HCT116 (cell line): ENCODE data around the gene RGS19. TPM values are rescaled to one million over a fixed set of nuclear protein-coding genes. Genes with fewer than 3 reads are reported as not detected.

Source experiments
- ATAC-seq: fragments of 200-7000 bp; cut with Tn5 transposase; 2 replicates; pipeline ENCODE4 v1.9.1; 2020; ENCODE audit warnings: mild to moderate bottlenecking, moderate library complexity
- BruUV-seq: library from RNA; stranded (reverse); fragments of 400-500 nt; replicated peaks from 2 replicates; lab custom pipeline; 2021; lab: Mats Ljungman, UMichigan
- CTCF ChIA-PET: fragments of 300-600 bp; sonication (Branson Sonifier 250); formaldehyde crosslinking; loops from one replicate; lab custom pipeline; 2021; ENCODE audit warnings: antibody characterized with exemption; lab: Charles Lee
- POLR2A ChIA-PET: fragments of 300-600, 350-600 bp; sonication (Branson Sonifier 250); formaldehyde crosslinking; loops from one replicate; lab custom pipeline; 2021; ENCODE audit warnings: antibody characterized with exemption; lab: Charles Lee
- RAD21 ChIA-PET, 2 experiments: fragments of 300-600 bp; sonication (Branson Sonifier 250); formaldehyde crosslinking; loops; one replicate each; lab custom pipeline; 2023; ENCODE audit warnings: low total read pairs in 2 of 2; ENCODE audit not compliant: uncharacterized antibody in 2 of 2, unreplicated experiment in 2 of 2, low non-redundant PET in 1 of 2; lab: Charles Lee
- DNase-seq: peaks from one replicate; pipeline ENCODE4 v3.0.0-alpha.2; 2010; ENCODE audit warnings: low read depth, low spot score
- H2AFZ ChIP-seq: fragments of 200-600 bp; shearing (Covaris generic), sonication (generic); 2 replicates; pipeline ENCODE4 v1.6.1; 2017; ENCODE audit warnings: low read depth, mixed run types, mixed read lengths, antibody characterized with exemption, low read length; ENCODE audit not compliant: poor library complexity, severe bottlenecking
- H3K27ac ChIP-seq: 2 replicates; pipeline ENCODE4 v1.5.1; 2012; ENCODE audit warnings: low read depth, low read length
- H3K27me3 ChIP-seq: fragments of 200-600 bp; sonication (generic); 2 replicates; pipeline ENCODE4 v1.6.1; 2016; ENCODE audit warnings: mixed run types, low read length, mixed read lengths; ENCODE audit not compliant: insufficient read depth
- H3K36me3 ChIP-seq, 2 experiments: fragments of 200-500 bp in 1 of 2; fragments of 200-600 bp in 1 of 2; sonication (Bioruptor generic) in 1 of 2; sonication (generic) in 1 of 2; 2 replicates each; pipeline versions ENCODE4 v1.5.1 to v1.6.1; 2014 to 2016; ENCODE audit warnings: low read length in 2 of 2, inconsistent platforms in 1 of 2, mixed read lengths in 1 of 2, mixed run types in 1 of 2; ENCODE audit not compliant: insufficient read depth in 2 of 2, control insufficient read depth in 1 of 2
- H3K4me1 ChIP-seq, 2 experiments: fragments of 200-600 bp in 1 of 2; sonication (generic) in 1 of 2; 2 replicates each; pipeline versions ENCODE4 v1.5.1 to v1.6.1; 2012 to 2017; ENCODE audit warnings: low read length in 2 of 2, inconsistent platforms in 1 of 2, mild to moderate bottlenecking in 1 of 2, mixed read lengths in 1 of 2, mixed run types in 1 of 2, moderate library complexity in 1 of 2; ENCODE audit not compliant: insufficient read depth in 2 of 2, control insufficient read depth in 1 of 2
- H3K4me2 ChIP-seq: fragments of 200-600 bp; sonication (generic); 2 replicates; pipeline ENCODE4 v1.6.1; 2017; ENCODE audit warnings: mixed run types, low read length, mixed read lengths
- H3K4me3 ChIP-seq, 2 experiments: fragments of 200-600 bp in 1 of 2; sonication (generic) in 1 of 2; replicated peaks in 1 of 2; 2 replicates each; pipeline ENCODE4 v1.5.1; 2011 to 2016; ENCODE audit warnings: low read length in 2 of 2, control low read depth in 1 of 2, low read depth in 1 of 2, mild to moderate bottlenecking in 1 of 2, mixed read lengths in 1 of 2, mixed run types in 1 of 2
- H3K79me2 ChIP-seq: fragments of 200-600 bp; sonication (generic); 2 replicates; pipeline ENCODE4 v1.6.1; 2017; ENCODE audit warnings: mild to moderate bottlenecking, mixed run types, low read length, moderate library complexity, mixed read lengths; ENCODE audit not compliant: insufficient read depth
- H3K9ac ChIP-seq: fragments of 200-600 bp; sonication (generic); 2 replicates; pipeline ENCODE4 v1.6.1; 2016; ENCODE audit warnings: low read length, mixed read lengths
- H3K9me2 ChIP-seq: fragments of 200-600 bp; sonication (generic), shearing (Covaris generic); 2 replicates; pipeline ENCODE4 v1.6.1; 2017; ENCODE audit warnings: mixed run types, mild to moderate bottlenecking, moderate library complexity; ENCODE audit not compliant: insufficient read depth
- H3K9me3 ChIP-seq, 2 experiments: fragments of 200-500 bp in 1 of 2; fragments of 200-600 bp in 1 of 2; sonication (Bioruptor generic) in 1 of 2; sonication (generic) in 1 of 2; 2 replicates each; pipeline ENCODE4 v1.6.1; 2014 to 2017; ENCODE audit warnings: low read length in 2 of 2, mixed read lengths in 2 of 2, inconsistent platforms in 1 of 2, low read depth in 1 of 2, mild to moderate bottlenecking in 1 of 2, mixed run types in 1 of 2, moderate library complexity in 1 of 2; ENCODE audit not compliant: control insufficient read depth in 1 of 2, insufficient read depth in 1 of 2
- H4K20me1 ChIP-seq: fragments of 200-600 bp; sonication (generic), shearing (Covaris generic); 2 replicates; pipeline ENCODE4 v1.6.1; 2017; ENCODE audit warnings: mixed run types, mild to moderate bottlenecking, moderate library complexity; ENCODE audit not compliant: insufficient read depth
- CBX3 ChIP-seq: IDR thresholded peaks from 2 replicates; pipeline ENCODE4 v1.6.1; 2012; ENCODE audit warnings: low read depth
- EGR1 ChIP-seq: IDR thresholded peaks from 2 replicates; pipeline ENCODE4 v1.6.1; 2012; ENCODE audit warnings: low read depth
- ELF1 ChIP-seq: IDR thresholded peaks from 2 replicates; pipeline ENCODE4 v1.6.1; 2012; ENCODE audit warnings: low read depth, borderline replicate concordance
- EZH2 ChIP-seq: fragments of 200-600 bp; sonication (generic); IDR thresholded peaks from 2 replicates; pipeline ENCODE4 v1.6.1; 2017; ENCODE audit warnings: antibody characterized with exemption, mixed run types
- EZH2phosphoT487 ChIP-seq: fragments of 200-600 bp; IDR thresholded peaks from 2 replicates; pipeline ENCODE4 v1.6.1; 2018; ENCODE audit warnings: antibody characterized with exemption, borderline replicate concordance
- FOSL1 ChIP-seq: IDR thresholded peaks from 2 replicates; pipeline ENCODE4 v1.6.1; 2012; ENCODE audit warnings: low read depth
- JUND ChIP-seq: IDR thresholded peaks from 2 replicates; pipeline ENCODE4 v1.6.1; 2012
- POLR2A ChIP-seq: IDR thresholded peaks from 2 replicates; pipeline ENCODE4 v1.7.0; 2011; ENCODE audit warnings: borderline replicate concordance; ENCODE audit not compliant: insufficient read depth, insufficient read length; ENCODE audit errors: extremely low read depth
- POLR2AphosphoS5 ChIP-seq: IDR thresholded peaks from 2 replicates; pipeline ENCODE4 v1.6.1; 2011; ENCODE audit warnings: mild to moderate bottlenecking, low read depth, low read length, moderate library complexity
- RAD21 ChIP-seq: IDR thresholded peaks from 2 replicates; pipeline ENCODE4 v1.6.1; 2012; ENCODE audit warnings: low read depth, mild to moderate bottlenecking
- SRF ChIP-seq: IDR thresholded peaks from 2 replicates; pipeline ENCODE4 v1.6.1; 2012; ENCODE audit warnings: low read depth
- TCF7L2 ChIP-seq: IDR thresholded peaks from 2 replicates; pipeline ENCODE4 v1.7.0; 2011; ENCODE audit warnings: borderline replicate concordance, inconsistent platforms; ENCODE audit not compliant: insufficient read depth, insufficient read length; ENCODE audit errors: extremely low read depth
- YY1 ChIP-seq: IDR thresholded peaks from 2 replicates; pipeline ENCODE4 v1.6.1; 2011; ENCODE audit warnings: low read length, low read depth, moderate library complexity, mild to moderate bottlenecking; ENCODE audit not compliant: insufficient replicate concordance; ENCODE audit errors: extremely low read depth
- ZFX ChIP-seq: fragments of 450-650 bp; IDR thresholded peaks from 2 replicates; pipeline ENCODE4 v1.6.1; 2017
- ZNF274 ChIP-seq: fragments of 200-500 bp; sonication (Bioruptor generic); IDR thresholded peaks from 2 replicates; pipeline ENCODE4 v1.6.1; 2014; ENCODE audit warnings: mild to moderate bottlenecking, low read depth, low read length, inconsistent platforms
- intact Hi-C: fragments of 100-400 bp; cut with micrococcal nuclease; formaldehyde crosslinking; loops from 2 replicates; pipeline ENCODE4 v1.10.0; 2022
- total RNA-seq: library from RNA; stranded (reverse); gene quantifications from one replicate; pipeline ENCODE4 v1.2.1, GENCODE V29; 2021; ENCODE audit not compliant: unreplicated experiment
- TF ChIP-seq, protein P1 (sequence below): IDR thresholded peaks from 2 replicates; pipeline ENCODE4 v1.6.1; 2012
- TF ChIP-seq, protein P2 (sequence below), 3 experiments: fragments of 200-600 bp in 1 of 3; sonication (generic) in 1 of 3; IDR thresholded peaks in 2 of 3; conservative IDR thresholded peaks in 1 of 3; 2 replicates each; pipeline ENCODE4 v1.5.1; 2012 to 2017; ENCODE audit warnings: low read depth in 2 of 3, low read length in 2 of 3, antibody characterized with exemption in 1 of 3, borderline replicate concordance in 1 of 3, control low read depth in 1 of 3, mild to moderate bottlenecking in 1 of 3, mixed read lengths in 1 of 3, mixed run types in 1 of 3, moderate library complexity in 1 of 3; ENCODE audit not compliant: insufficient read depth in 1 of 3
- TF ChIP-seq, protein P3 (sequence below): IDR thresholded peaks from 2 replicates; pipeline ENCODE4 v1.6.1; 2011; ENCODE audit warnings: mild to moderate bottlenecking, low read length, moderate library complexity; ENCODE audit not compliant: insufficient replicate concordance; ENCODE audit errors: extremely low read depth
- TF ChIP-seq, protein P4 (sequence below): IDR thresholded peaks from 2 replicates; pipeline ENCODE4 v1.6.1; 2012; ENCODE audit warnings: low read depth
- TF ChIP-seq, protein P5 (sequence below): IDR thresholded peaks from 2 replicates; pipeline ENCODE4 v1.6.1; 2012

Gene RGS19
- total RNA-seq, 1 experiment from 2014 or later: 21.4 TPM

DNA sequence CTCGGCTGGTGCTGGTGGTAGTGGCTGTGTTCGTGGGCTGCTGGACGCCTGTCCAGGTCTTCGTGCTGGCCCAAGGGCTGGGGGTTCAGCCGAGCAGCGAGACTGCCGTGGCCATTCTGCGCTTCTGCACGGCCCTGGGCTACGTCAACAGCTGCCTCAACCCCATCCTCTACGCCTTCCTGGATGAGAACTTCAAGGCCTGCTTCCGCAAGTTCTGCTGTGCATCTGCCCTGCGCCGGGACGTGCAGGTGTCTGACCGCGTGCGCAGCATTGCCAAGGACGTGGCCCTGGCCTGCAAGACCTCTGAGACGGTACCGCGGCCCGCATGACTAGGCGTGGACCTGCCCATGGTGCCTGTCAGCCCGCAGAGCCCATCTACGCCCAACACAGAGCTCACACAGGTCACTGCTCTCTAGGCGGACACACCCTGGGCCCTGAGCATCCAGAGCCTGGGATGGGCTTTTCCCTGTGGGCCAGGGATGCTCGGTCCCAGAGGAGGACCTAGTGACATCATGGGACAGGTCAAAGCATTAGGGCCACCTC, 19.2 kb upstream of the RGS19 start:
- DNase-seq (no peak), ATAC-seq (no peak)
- intact Hi-C loops: no loop called here
- no peaks in the 10 kb centered on the region for H3K9me2 ChIP-seq
- no peak overlapping the region for H3K4me3 ChIP-seq
- TF ChIP-seq CBX3 (no peak), POLR2AphosphoS5 (no peak), ZFX (no peak), EZH2phosphoT487 (no peak), EGR1 (no peak), ELF1 (no peak), RAD21 (no peak), JUND (no peak), EZH2 (no peak), POLR2A (no peak), ZNF274 (no peak), FOSL1 (no peak), TCF7L2 (no peak), YY1 (no peak), SRF (no peak)
- TF ChIP-seq, protein P1, sequence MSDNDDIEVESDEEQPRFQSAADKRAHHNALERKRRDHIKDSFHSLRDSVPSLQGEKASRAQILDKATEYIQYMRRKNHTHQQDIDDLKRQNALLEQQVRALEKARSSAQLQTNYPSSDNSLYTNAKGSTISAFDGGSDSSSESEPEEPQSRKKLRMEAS: no peak
- TF ChIP-seq, protein P2, sequence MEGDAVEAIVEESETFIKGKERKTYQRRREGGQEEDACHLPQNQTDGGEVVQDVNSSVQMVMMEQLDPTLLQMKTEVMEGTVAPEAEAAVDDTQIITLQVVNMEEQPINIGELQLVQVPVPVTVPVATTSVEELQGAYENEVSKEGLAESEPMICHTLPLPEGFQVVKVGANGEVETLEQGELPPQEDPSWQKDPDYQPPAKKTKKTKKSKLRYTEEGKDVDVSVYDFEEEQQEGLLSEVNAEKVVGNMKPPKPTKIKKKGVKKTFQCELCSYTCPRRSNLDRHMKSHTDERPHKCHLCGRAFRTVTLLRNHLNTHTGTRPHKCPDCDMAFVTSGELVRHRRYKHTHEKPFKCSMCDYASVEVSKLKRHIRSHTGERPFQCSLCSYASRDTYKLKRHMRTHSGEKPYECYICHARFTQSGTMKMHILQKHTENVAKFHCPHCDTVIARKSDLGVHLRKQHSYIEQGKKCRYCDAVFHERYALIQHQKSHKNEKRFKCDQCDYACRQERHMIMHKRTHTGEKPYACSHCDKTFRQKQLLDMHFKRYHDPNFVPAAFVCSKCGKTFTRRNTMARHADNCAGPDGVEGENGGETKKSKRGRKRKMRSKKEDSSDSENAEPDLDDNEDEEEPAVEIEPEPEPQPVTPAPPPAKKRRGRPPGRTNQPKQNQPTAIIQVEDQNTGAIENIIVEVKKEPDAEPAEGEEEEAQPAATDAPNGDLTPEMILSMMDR (IDR thresholded peaks at IDR 0.05 in 2 of 3, conservative IDR thresholded peaks at IDR 0.05 in 1 of 3; ENCODE audit: borderline replicate concordance in 1 of 3, insufficient read depth in 1 of 3, low read depth in 2 of 3, low read length in 2 of 3): no peak
- TF ChIP-seq, protein P3, sequence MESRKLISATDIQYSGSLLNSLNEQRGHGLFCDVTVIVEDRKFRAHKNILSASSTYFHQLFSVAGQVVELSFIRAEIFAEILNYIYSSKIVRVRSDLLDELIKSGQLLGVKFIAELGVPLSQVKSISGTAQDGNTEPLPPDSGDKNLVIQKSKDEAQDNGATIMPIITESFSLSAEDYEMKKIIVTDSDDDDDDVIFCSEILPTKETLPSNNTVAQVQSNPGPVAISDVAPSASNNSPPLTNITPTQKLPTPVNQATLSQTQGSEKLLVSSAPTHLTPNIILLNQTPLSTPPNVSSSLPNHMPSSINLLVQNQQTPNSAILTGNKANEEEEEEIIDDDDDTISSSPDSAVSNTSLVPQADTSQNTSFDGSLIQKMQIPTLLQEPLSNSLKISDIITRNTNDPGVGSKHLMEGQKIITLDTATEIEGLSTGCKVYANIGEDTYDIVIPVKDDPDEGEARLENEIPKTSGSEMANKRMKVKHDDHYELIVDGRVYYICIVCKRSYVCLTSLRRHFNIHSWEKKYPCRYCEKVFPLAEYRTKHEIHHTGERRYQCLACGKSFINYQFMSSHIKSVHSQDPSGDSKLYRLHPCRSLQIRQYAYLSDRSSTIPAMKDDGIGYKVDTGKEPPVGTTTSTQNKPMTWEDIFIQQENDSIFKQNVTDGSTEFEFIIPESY: no peak
- TF ChIP-seq, protein P4, sequence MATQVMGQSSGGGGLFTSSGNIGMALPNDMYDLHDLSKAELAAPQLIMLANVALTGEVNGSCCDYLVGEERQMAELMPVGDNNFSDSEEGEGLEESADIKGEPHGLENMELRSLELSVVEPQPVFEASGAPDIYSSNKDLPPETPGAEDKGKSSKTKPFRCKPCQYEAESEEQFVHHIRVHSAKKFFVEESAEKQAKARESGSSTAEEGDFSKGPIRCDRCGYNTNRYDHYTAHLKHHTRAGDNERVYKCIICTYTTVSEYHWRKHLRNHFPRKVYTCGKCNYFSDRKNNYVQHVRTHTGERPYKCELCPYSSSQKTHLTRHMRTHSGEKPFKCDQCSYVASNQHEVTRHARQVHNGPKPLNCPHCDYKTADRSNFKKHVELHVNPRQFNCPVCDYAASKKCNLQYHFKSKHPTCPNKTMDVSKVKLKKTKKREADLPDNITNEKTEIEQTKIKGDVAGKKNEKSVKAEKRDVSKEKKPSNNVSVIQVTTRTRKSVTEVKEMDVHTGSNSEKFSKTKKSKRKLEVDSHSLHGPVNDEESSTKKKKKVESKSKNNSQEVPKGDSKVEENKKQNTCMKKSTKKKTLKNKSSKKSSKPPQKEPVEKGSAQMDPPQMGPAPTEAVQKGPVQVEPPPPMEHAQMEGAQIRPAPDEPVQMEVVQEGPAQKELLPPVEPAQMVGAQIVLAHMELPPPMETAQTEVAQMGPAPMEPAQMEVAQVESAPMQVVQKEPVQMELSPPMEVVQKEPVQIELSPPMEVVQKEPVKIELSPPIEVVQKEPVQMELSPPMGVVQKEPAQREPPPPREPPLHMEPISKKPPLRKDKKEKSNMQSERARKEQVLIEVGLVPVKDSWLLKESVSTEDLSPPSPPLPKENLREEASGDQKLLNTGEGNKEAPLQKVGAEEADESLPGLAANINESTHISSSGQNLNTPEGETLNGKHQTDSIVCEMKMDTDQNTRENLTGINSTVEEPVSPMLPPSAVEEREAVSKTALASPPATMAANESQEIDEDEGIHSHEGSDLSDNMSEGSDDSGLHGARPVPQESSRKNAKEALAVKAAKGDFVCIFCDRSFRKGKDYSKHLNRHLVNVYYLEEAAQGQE: no peak
- TF ChIP-seq, protein P5, sequence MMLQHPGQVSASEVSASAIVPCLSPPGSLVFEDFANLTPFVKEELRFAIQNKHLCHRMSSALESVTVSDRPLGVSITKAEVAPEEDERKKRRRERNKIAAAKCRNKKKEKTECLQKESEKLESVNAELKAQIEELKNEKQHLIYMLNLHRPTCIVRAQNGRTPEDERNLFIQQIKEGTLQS: no peak
- H2AFZ ChIP-seq: no peak overlapping the region
- no TSS peak for BruUV-seq
- POLR2A ChIA-PET: no interaction called here
- peaks cover 4 to 13% of the 10 kb centered on the region in 2 experiments; a peak in 2 of 4 replicates for H3K4me1 ChIP-seq
- H3K4me2 ChIP-seq: no peak overlapping the region
- no peaks in the 10 kb centered on the region for H4K20me1 ChIP-seq
- H3K27me3 ChIP-seq: no peaks in the 10 kb centered on the region
- CTCF ChIA-PET: interaction anchor here (1.7 kb wide), 1 partner anchor 15 kb away, joined by 4 read pairs; no protein-coding TSS in a partner anchor
- no peaks in the 10 kb centered on the region for H3K9me3 ChIP-seq
- RAD21 ChIA-PET: no interaction called here
- H3K27ac ChIP-seq: no peak overlapping the region
- H3K79me2 ChIP-seq: no peaks in the 10 kb centered on the region
- no peaks in the 10 kb centered on the region for H3K36me3 ChIP-seq
- no peak overlapping the region for H3K9ac ChIP-seq
